ENCODE results near the gene TYRO3.

TYRO3 gene
- 0.94 to 2.2 reads per million in 2 donors for total RNA-seq

DNA sequence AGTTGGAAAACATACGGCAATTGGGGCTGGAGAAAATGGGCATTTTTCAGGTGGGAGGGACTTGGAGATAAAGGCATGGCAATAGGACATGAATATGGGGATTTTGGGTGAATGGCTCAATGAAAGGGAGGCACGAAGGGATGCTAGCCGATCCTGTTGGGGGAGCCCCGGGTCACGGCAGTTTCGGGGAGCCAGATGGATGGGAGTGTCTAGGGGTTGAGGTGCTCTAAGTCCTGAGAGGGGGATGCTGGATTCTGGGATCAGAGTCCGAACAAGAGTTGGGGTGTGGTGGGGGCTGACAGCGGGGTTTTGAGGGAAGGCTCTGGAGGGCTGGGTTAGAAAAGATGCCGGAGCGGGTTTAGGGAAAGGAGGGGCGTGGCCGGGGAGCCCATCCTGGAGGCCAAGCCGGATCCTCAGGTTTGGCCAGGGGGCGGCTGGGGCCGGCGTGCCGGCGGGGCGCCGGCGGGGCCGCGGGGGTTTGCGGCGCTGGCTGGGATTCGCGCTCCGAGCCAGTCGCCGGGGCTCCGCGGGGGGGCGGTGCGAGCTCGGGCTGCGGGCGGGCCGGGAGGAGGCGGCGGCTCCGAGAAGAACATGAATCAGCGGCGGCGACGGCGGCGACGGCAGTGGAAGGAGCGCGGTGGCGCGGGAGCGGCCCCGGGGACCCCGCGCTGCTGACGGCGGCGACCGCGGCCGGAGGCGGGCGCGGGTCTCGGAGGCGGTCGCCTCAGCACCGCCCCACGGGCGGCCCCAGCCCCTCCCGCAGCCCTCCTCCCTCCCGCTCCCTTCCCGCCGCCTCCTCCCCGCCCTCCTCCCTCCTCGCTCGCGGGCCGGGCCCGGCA is at the start of gene TYRO3:
Gene TYRO3 (plus strand): TSS at position 813 of the 839 bp plus-strand sequence. CDS start 46 bp downstream, outside the sequence.
- peak; percentile 50 to 68 (median 65) for DNase-seq

DNA sequence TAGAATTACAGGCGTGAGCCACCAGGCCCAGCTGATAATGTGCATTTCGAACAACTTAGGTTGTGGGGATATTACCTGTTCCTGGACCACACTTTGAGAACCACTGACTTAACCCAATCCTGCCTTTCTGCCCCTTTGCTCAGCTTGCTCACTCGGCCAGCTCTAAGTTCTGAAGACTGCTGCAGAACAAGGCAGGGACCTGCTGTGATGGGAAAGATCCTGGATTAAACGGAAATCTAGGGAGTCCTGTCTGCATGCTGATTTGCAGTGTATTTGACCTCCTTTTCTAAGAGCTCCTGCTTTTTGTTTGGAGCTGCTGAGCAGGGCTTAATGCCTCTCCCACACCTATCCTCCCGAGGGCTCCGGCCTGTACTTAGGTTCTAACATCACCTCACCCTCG is 48.3 kb upstream of the TYRO3 start:
- DNase-seq, result no peak

DNA sequence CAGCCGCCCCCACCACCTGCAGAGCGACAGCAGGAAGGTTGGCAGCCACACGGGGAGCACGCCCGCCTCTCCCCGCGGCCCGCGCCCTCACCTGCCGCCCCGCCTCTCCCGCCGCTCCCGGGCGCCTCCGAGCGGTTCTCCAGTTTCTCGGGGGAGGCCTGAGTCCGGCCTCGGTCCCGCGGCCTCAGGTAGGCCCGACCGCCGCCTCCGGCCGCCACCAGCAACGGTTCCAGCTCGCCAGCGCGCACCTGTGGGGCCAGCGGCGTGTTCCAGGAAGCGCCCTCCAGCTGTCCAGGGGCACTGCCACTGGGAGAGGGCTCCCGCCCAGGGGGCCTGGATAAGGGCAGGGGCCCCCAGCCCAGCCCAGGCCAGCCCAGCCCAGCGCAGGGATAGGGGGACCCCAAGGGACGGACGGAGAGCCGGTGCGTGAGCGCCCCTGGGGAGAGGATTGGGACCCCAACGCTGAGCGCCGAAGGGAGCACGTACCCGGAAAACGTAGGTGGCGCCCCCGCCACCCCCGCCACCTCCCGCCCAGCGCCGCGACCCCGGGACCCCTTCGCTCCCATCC is 47.6 kb upstream of the TYRO3 start:
- no peak for DNase-seq

DNA sequence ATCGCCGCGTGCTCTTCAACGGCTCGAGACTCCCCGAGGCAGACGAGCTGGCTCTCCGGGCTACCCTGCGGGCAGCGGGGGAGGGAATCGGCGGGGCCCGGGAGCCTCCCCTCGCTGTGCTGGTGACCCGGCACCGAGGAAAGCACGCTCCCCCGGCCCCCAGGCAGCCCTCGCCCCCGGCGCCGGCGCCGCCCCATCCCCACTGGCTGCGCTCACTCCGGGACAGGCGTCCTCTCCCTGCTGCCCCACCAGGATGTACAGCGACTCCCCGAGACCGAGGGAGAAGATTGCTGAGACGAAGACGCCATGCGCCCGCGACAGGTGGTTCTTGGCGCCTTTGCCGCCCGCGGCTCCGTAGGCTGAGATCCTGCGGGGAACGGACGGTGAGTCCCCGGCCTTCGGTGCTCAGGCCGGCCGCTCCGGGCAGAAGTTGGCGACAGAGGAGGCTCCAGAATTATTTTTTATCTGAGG is 47.1 kb upstream of the TYRO3 start:
- DNase-seq, result peak in 1 of 5 experiments; percentile 41

DNA sequence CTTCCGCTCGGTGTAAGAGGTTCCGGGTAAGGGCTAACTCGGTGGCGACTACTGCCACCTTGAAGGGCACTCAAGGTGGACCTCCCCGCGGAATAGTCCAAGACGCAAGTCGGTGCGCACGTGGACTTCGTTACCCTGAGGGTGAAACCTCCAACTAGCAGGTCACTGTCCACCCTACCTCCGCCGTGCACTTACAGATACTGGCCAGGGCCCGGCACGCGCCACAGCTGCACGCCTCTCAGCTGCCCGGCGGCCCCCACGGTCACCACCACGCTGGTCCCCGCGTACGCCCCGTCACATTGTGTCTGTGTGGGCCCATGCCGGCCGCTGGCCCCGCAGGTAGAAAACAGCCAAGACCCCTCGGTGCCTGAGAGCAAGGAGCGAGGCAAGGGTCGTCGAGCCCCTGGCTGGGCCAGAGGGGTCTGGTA is 46.5 kb upstream of the TYRO3 start:
- DNase-seq, result no peak

DNA sequence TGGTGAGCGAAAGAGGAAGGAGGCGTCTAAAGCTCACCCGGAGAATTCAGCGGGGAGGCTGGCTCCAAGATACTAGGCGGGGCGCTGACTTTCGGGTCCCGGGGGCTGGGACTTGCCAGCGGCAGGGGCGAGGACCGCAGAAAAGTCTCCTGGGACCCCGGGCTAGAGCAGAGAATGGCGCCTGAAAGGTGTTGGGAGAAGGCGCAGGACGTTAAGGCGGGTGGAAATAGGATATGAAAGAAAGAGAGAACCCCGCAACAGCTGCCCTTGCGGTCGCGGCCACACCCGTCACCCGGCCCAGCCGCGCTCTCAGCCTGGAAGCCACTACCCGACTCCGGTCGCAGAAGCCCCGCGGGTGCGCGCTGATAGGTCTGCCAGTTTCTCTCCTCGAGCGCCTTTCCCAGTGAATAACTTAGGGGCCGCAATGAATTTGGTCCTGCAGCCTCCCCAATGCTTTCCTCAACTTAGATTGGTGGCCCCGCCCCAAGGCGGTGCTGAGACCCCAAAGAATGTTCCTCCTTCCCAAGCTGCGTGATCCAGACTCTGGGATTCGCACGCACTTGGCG is 46.0 kb upstream of the TYRO3 start:
- DNase-seq, result peak in 2 of 5 experiments; percentile 50 to 51

DNA sequence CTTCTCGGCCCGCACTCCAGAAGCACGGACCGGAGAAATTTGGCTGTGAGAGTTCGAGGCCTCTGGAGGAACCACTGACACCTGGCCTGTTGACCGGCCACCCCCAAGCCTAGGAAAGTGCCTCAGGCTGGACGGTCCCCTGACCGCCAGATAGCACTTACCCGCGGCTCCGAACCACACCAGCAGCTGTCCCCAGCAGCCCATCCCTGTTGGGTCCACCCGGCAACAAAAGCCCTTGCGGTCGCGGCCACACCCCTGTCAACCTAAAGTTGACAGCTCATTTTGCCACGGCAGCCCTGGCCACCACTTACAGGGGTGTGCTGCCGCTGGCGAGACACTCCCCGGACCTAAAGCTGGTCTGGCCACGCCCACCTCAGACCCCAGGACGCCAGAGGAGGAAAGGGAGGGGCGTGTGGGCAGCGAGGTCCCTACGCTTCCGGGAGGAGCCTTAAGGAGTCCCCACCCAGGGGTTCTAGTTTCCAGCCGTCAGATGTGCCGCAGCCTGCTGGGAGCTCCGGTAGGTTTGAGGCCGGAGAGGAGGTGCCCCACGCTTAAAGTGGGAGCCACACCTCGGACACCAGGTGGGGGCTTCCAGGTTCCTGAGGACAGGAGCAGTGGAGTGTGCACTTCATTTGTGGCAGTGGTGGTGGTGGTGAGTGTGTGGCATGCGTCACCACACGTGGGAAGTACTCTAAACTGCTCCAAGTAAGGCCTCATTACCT is 45.3 kb upstream of the TYRO3 start, which contains the start of gene LTK:
Gene LTK (minus strand): TSS at position 322 of the 722 bp plus-strand sequence. CDS start 118 bp downstream, at position 204.
- DNase-seq, result peak in 2 of 5 experiments; percentile 39 to 59

DNA sequence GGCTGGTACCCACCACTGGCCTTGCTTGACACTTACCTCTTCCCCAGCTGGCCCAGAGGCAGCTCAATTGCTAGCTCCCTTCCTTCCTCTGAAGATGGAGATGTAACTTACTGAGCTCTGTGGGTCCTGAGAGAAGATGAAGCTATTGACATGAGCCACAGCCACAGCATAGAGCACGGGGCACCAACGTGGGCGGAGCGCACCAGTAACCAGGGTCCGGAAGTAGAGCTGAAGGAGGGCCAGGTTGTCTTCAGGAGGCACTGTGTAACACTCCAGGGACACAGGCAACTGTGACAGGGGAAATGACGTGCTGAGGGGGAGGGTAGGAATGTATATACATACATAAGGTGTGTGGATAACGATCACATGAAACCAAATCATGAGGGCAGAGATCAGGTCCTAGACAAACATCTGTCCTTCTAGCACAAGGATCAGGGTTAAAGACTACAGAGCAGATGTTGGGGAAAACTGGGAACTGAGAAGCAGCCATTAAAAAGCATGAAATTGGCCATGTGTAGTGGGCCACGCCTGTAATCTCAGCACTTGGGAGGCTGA is 41.0 kb upstream of the TYRO3 start:
- DNase-seq, result peak in 1 of 5 experiments; percentile 46

DNA sequence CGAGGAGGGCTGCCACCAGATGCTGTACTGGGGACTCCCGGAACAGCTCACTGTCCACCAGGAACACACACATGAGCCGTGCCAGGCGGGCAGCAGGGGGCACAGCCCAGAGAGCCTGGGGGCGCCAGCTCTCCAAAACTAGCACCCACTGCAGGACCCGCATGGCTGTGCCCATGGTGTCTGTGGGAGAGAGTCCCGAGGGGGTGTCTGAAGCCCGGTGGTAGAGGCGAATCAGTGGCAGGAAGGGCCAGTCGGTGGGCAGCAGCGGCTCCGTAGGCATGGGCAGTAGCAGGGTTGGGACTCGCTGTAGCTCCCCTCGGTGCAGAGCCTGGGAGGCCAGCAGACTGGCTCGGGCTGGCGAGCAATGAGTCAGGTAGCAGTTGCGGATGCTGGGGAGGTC is 38.4 kb upstream of the TYRO3 start:
- DNase-seq, result no peak

DNA sequence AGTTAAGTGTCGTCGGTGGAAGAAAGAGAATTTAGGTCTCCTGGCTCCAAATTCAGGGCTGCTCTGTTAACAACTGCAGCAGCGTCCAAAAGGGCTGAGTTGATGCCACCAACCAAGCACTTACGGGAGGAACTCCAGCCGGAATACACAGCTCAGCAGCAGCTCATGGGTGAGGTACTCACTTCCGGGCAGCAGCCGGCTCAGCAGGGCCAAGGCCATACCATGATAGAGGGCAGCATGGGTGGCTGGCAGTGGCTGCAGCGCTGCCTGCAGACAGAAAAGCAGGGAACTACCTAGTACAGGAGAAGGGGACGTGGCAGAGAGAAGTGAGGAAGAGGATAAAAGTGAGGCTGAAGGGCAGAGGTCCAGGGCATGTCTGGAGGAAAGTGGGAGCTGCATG is 37.4 kb upstream of the TYRO3 start:
- DNase-seq, result no peak

DNA sequence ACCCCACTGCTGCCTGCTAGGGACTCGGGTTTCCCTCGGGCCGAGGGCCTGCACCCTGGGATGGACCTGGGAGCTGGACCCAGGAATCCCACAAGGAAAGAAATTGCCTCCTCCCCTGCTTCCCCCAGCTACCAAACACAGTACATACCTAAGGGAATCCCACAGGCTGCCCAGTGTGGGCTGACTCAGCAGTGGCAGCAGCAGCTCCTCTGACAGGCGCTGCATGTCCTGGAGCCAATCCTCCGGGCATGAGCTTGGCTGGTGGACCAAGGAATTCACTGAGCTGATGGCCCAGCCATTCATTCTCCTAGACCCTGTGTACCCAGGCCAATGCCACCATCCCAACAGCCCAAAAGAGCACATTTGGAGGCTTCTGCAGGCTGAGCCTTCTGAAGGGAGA is 35.9 kb upstream of the TYRO3 start:
- no peak for DNase-seq

DNA sequence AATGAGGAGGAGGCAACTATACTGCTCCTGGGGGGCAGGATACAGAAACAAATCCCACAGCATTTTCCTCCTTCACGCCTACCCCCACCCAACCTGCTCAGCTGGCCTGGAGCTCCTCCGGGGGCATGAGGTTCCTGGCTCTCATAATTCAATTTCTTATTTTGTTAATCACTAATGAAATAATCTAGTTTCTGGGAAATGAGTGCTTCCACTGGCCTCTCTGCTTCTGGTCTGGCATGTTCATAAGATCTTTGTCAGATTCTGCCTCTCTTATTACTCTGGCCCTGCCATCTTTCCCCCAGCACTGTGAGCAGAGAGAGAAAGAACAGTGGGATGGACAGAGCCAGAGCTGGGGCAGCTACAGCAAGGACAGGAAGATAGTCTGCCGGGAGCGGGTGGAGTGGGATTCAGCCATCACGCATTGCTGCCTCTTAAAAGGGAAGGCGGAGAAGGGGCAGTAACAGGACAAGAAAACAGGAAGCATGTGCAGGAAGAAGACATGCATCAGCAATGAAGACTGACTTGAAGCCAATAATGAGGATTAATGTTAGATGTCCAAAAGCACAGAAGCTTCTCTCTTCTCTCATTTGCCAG is 28.6 kb upstream of the TYRO3 start:
- DNase-seq, result no peak

DNA sequence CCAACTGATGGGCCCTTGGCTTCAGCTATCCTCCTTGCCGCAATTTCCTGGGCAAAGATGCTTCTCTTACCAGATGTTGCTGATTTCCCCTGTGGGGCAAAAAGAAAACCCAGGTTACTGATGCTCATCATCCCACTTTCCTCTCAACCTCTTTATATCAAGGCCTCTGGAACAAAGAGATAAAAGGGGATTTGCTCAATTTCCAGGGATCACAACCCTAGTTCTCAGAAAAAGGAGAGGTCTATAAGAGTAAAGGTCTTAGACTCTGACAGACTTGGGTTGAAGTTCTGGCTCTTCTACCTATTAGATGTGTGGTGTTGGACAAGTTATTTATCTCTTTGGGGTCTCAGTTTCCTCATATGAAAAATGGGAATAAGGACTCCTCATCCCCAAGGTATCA is 23.5 kb upstream of the TYRO3 start:
- DNase-seq, result no peak

DNA sequence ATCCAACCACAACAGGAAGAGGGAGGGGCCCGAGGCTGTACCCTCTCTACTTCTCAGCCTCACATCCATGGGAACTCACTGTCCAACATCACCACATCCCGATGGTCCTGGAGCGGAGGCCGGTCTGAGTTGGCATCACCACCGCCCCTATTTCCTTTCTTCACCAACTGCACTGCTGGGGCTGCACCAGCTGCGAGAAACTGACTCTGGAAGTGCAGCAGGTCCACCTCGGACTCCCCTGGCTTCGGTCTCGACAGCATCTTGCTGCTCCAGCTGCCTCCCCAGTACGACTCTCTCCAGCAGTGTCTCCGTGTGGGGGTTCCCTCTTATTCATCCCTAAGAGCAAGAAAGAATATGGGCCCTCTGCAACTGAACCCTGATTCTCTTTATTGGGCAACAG is 22.1 kb upstream of the TYRO3 start:
- no peak for DNase-seq

DNA sequence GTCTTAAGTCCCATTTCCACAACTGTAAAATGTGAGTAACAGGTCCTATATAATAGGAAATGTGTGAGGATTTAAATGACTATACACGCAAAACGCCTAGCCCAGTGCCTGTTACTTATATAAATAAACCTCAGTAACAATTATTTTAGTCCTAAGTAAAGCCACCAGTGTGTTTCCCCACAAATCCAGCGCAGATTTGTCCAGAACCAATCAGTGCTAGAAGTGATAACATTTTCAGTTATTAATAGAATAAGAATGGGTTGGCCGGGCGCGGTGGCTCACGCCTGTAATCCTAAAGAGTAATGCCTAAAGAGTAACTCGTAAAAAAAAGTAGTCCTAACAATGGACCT is 15.5 kb upstream of the TYRO3 start:
- DNase-seq, result no peak

DNA sequence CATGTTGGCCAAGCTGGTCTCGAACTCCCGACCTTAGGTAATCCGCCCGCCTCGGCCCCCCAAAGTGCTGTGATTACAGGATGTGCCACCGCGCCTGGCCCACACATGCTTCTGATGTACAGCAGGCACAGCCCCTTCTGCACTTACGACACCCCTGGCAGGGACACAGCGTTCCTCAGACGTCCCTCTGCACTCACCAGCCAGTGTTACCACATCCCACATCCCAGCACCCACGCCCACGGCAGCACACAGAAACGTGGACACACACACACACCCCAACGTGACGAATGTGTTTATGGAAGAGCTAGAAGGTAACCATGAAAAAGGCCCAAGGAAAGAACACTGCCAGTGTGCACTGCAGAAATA is 14.4 kb upstream of the TYRO3 start:
- peak in 1 of 5 experiments; percentile 70 for DNase-seq

DNA sequence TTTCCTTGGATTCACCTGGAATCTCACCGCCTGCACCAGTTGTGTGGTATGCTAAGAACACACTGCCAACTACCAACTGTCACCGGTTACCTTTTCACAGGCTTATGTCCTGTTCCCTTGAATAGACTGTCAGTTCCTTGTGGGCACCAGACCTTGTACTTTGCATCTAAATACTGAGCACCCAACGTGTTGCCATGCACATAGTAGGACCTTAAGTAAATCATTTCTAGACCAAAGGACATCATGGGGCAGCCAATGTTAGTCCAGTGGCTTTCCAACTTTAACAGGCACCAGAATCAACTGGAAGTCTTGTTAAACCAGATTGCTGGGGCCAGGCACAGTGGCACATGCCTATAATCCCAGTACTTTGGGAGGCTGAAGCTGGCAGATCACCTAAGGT is 13.8 kb upstream of the TYRO3 start:
- no peak for DNase-seq

DNA sequence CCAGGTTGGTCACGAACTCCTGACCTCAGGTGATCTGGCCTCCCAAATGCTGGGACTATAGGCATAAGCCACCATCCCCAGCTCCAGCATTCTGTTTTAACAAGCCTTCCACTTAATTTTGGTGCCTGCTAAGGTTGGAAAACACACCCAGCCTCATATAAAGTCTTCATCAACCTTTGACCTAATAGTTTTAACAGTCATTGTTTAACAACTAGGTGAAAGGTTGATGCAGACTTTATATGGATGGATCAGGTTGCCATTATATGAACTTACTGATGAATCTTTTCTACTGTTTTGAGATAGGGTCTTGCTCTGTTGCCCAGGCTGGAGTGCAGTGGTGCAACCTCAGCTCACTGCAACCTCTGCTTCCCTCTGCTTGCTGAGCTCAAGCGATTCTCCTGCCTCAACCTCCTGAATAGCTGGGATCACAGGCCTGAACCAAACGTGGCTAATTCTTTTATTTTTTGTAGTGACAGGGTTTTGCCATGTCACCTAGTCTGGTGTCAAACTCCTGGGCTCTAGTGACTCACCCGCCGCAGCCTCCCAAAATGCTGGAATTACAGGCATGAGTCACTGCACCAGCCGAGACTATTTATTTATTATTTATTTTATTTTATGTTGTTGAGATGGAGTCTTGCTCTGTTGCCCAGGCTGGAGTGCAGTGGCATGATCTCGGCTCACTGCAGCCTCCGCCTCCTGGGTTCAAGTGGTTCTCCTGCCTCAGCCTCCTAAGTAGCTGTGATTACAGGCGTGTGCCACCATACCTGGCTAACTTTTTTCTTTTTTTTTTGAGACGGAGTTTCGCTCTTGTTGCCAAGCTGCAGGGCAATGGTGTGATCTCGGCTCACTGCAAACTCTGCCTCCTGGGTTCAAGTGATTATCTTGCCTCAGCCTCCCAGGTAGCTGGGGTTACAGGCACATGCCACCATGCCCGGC is 11.9 kb upstream of the TYRO3 start:
- DNase-seq, result no peak

DNA sequence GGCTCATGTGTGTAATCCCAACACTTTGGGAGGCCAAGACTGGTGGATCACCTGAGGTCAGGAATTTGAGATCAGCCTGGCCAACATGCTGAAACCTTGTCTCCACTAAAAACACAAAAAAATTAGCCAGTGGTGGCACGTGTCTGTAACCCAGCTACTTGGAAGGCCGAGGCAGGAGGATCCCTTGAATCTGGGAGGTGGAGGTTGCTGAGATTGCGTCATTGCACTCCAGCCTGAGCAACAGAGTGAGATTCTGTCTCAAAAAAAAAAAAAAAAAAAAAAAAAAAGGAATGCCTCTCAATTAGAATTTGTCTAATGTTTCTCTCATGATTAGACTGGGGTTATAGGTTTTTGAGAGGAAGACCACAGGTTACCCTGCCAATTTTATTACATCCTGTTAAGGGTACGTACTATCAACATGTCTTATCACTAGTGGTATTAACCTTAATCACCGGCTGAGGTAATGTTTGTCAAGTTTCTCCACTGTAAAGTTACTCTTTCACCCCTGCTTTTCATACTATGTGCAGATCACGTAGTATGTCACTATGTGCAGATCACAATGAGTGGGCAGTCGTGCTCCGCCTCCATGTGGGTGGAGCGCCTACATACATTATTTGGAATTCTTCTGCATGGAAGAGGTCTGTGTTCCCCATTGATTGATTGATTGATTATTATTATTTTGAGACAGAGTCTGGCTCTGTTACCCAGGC is 8.8 kb upstream of the TYRO3 start:
- no peak for DNase-seq

DNA sequence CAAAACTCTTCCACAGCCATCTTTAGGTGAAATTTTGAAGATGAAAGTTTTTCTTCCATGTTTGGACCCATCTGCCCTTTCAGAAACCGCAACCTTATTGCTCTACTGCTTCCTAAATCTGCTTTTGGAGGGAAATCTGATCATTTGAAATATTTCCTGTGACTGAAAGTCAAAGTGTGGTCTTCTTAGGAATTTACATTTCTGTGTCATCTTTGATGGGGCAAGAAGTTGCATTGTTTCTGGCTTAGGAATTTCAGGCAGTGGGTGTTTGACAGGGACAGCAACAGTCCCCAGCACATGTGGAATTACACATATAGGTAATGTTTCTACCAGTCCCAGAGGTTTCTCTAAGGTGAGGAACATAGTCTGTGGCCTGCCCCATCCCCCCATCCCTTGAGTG is 5.3 kb upstream of the TYRO3 start:
- no peak for DNase-seq

DNA sequence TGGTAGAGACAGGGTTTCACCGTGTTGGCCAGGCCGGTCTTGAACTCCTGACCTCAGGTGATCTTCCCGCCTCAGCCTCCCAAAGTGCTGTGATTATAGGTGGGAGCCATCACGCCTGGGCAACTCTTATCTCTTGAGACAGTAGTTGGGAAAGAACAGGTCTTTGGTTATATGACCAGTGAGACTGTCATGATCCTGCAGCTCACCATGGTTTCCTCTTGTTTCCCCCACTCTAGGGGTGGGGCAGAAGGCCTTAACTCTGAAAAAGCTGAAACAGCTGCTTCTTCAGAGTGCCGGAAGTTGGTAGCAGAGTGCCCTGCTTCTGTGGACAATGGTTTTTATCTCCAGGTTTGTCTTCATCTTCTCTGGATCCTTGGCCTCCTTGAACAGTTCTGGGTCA is 4.7 kb upstream of the TYRO3 start:
- DNase-seq, result no peak
